Esophagus squamous epithelium (tissue), 5 donors: ENCODE measurements around the gene PTGDR. TPM values are rescaled to one million over a fixed set of nuclear protein-coding genes. Genes with fewer than 3 reads are reported as not detected.

ENCODE experiments used
- DNase-seq: peaks from one replicate; lab custom pipeline; 2025; lab: John Stamatoyannopoulos, UW
- H3K27ac ChIP-seq, 4 donors: fragments of 200-600 bp; sonication (generic); one replicate each; pipeline ENCODE4 v1.5.1; 2016 to 2019; ENCODE audit warnings: mild to moderate bottlenecking in 1 of 4
- H3K27me3 ChIP-seq, 4 donors: fragments of 200-600 bp; sonication (generic); 1 replicate in 3 of 4; 2 replicates in 1 of 4; pipeline versions ENCODE4 v1.5.1 to v1.6.0; 2017 to 2021; ENCODE audit warnings: antibody characterized with exemption in 1 of 4
- H3K36me3 ChIP-seq, 3 donors: fragments of 200-600 bp; sonication (generic); one replicate each; pipeline ENCODE4 v1.5.1; 2016 to 2019
- H3K4me1 ChIP-seq, 3 donors: fragments of 200-600 bp; sonication (generic); one replicate each; pipeline ENCODE4 v1.5.1; 2017 to 2019
- H3K4me3 ChIP-seq, 4 donors: fragments of 200-600 bp; sonication (generic); 1 replicate in 3 of 4; 2 replicates in 1 of 4; pipeline ENCODE4 v1.5.1; 2016 to 2019; ENCODE audit warnings: mild to moderate bottlenecking in 2 of 4, moderate library complexity in 1 of 4
- H3K9me3 ChIP-seq, 3 donors: fragments of 200-600 bp; sonication (generic); one replicate each; pipeline ENCODE4 v1.5.1; 2016 to 2019
- CTCF ChIP-seq, 6 experiments: fragments of 450-650 bp in 4 of 6; fragments of 200-600 bp in 2 of 6; sonication (generic) in 2 of 6; IDR thresholded peaks; one replicate each; pipeline ENCODE4 v1.5.1; 2016 to 2019; ENCODE audit warnings: antibody characterized with exemption in 6 of 6, mild to moderate bottlenecking in 4 of 6, moderate library complexity in 4 of 6
- POLR2A ChIP-seq, 4 donors: fragments of 450-650 bp; IDR thresholded peaks; one replicate each; pipeline ENCODE4 v1.6.1; 2017; ENCODE audit warnings: antibody characterized with exemption in 4 of 4, mild to moderate bottlenecking in 4 of 4, moderate library complexity in 3 of 4
- WGBS, 2 donors: methylation state at CpG; one replicate each; pipeline ENCODE4 v1.1.5; 2018; 5-methylcytosine and 5-hydroxymethylcytosine counted together
- intact Hi-C: fragments of 100-400 bp; cut with DNase I; formaldehyde crosslinking; loops from one replicate; pipeline ENCODE4 v1.15.0; 2022
- total RNA-seq, 4 donors: library from RNA; depleted of rRNA; stranded (reverse); fragments of >200 nt; gene quantifications; one replicate each; pipeline ENCODE4 v1.1.0, GENCODE V29; 2016
- donor health status: DM: yes; HTN: yes; CAD: no.

PTGDR gene
- total RNA-seq, 4 donors from 2014 or later = 0.57 TPM; not detected in 3

GRCh38 chr14:52240623-52241022 is 26.9 kb upstream of the PTGDR start:
- WGBS, 2 donors = 47 to 67% methylated on average over 5 of the region's 5 CpGs
- Histone ChIP-seq H3K36me3 (no peaks in the 10 kb centered on the region), H3K27me3 (no peaks in the 10 kb centered on the region), H3K4me1 (no peaks in the 10 kb centered on the region), H3K9me3 (no peaks in the 10 kb centered on the region), H3K4me3 (no peak overlapping the region), H3K27ac (no peak overlapping the region)
- intact Hi-C loops = no loop called here
- no peak for DNase-seq
- TF ChIP-seq POLR2A (IDR thresholded peaks at IDR 0.05) = no peak
- no peak for TF ChIP-seq CTCF (IDR thresholded peaks at IDR 0.05)

GRCh38 chr14:52241087-52241793 is 26.3 kb upstream of the PTGDR start:
- Histone ChIP-seq H3K4me3 (no peak overlapping the region), H3K27ac (no peak overlapping the region), H3K4me1 (no peaks in the 10 kb centered on the region), H3K36me3 (no peaks in the 10 kb centered on the region), H3K9me3 (no peaks in the 10 kb centered on the region), H3K27me3 (no peaks in the 10 kb centered on the region)
- no peak for TF ChIP-seq CTCF (IDR thresholded peaks at IDR 0.05)
- TF ChIP-seq POLR2A (IDR thresholded peaks at IDR 0.05) = no peak
- no peak for DNase-seq
- WGBS, 2 donors = 34 to 38% methylated on average over 5 of the region's 5 CpGs
- intact Hi-C loops = no loop called here

- H3K4me1 ChIP-seq = no peaks in the 10 kb centered on the region
- no peaks in the 10 kb centered on the region for H3K27me3 ChIP-seq
- 66 to 70% methylated on average over 2 of the region's 2 CpGs for WGBS, 2 donors
- H3K9me3 ChIP-seq = no peaks in the 10 kb centered on the region
- no peaks in the 10 kb centered on the region for H3K36me3 ChIP-seq
- no peak overlapping the region for H3K4me3 ChIP-seq
- H3K27ac ChIP-seq = no peak overlapping the region
- TF ChIP-seq CTCF (IDR thresholded peaks at IDR 0.05) = no peak
- TF ChIP-seq POLR2A (IDR thresholded peaks at IDR 0.05) = no peak
- intact Hi-C loops = no loop called here
- DNase-seq = no peak
Measured at GRCh38 chr14:52244328-52244727, 23.2 kb upstream of the PTGDR start.

GRCh38 chr14:52244997-52245396 is 22.5 kb upstream of the PTGDR start:
- Histone ChIP-seq H3K27me3 (no peaks in the 10 kb centered on the region), H3K9me3 (no peaks in the 10 kb centered on the region), H3K4me1 (no peaks in the 10 kb centered on the region), H3K27ac (no peak overlapping the region), H3K36me3 (no peaks in the 10 kb centered on the region), H3K4me3 (no peak overlapping the region)
- TF ChIP-seq POLR2A (IDR thresholded peaks at IDR 0.05) (no peak), CTCF (IDR thresholded peaks at IDR 0.05) (no peak)
- intact Hi-C loops = no loop called here
- 80 to 91% methylated on average over 3 of the region's 3 CpGs for WGBS, 2 donors
- no peak for DNase-seq

- no peaks in the 10 kb centered on the region for H3K27me3 ChIP-seq
- H3K4me1 ChIP-seq = no peaks in the 10 kb centered on the region
- 52 to 56% methylated on average over 2 of the region's 2 CpGs for WGBS, 2 donors
- no peak for DNase-seq
- intact Hi-C loops = no loop called here
- H3K4me3 ChIP-seq = no peak overlapping the region
- no peak for TF ChIP-seq CTCF (IDR thresholded peaks at IDR 0.05)
- H3K36me3 ChIP-seq = no peaks in the 10 kb centered on the region
- H3K27ac ChIP-seq = no peak overlapping the region
- H3K9me3 ChIP-seq = no peaks in the 10 kb centered on the region
Measured at GRCh38 chr14:52248057-52248456, 19.4 kb upstream of the PTGDR start.
